NCI-H460 (cell line): ENCODE data around the gene PDE9A. TPM values are rescaled to one million over a fixed set of nuclear protein-coding genes. Genes with fewer than 3 reads are reported as not detected.

Experiments used
- DNase-seq: peaks from one replicate; pipeline ENCODE4 v3.0.0-alpha.2; 2016; ENCODE audit warnings: low read depth; ENCODE audit errors: extremely low read depth
- total RNA-seq: library from RNA; depleted of rRNA; stranded (reverse); fragments of >200 nt; shearing (Covaris generic); gene quantifications from 2 replicates; pipeline ENCODE4 v1.2.3, GENCODE V29; 2014

PDE9A gene
- total RNA-seq, 1 experiment from 2014 or later: 5.3 TPM

GRCh38 chr21:42753804-42754203, 100.4 kb downstream of the PDE9A start:
- DNase-seq: no peak

- no peak for DNase-seq
Observed at GRCh38 chr21:42754270-42754933, 101.0 kb downstream of the PDE9A start.

GRCh38 chr21:42755031-42755665, 101.7 kb downstream of the PDE9A start:
- no peak for DNase-seq

- DNase-seq: no peak
Observed at GRCh38 chr21:42755766-42756579, 102.6 kb downstream of the PDE9A start.

GRCh38 chr21:42756580-42757250, 103.3 kb downstream of the PDE9A start:
- DNase-seq: no peak

- no peak for DNase-seq
Observed at GRCh38 chr21:42757422-42757821, 104.0 kb downstream of the PDE9A start.

GRCh38 chr21:42757826-42758655, 104.6 kb downstream of the PDE9A start:
- no peak for DNase-seq

GRCh38 chr21:42758721-42759593, 105.5 kb downstream of the PDE9A start:
- DNase-seq: no peak

- DNase-seq: no peak
Observed at GRCh38 chr21:42759594-42759927, 106.1 kb downstream of the PDE9A start.

- no peak for DNase-seq
Observed at GRCh38 chr21:42760361-42760950, 107.0 kb downstream of the PDE9A start.

GRCh38 chr21:42760951-42761751, 107.7 kb downstream of the PDE9A start:
- DNase-seq: no peak

GRCh38 chr21:42761776-42762335, 108.4 kb downstream of the PDE9A start:
- no peak for DNase-seq

- DNase-seq: no peak
Observed at GRCh38 chr21:42763581-42764442, 110.4 kb downstream of the PDE9A start.

GRCh38 chr21:42764443-42764760, 111.0 kb downstream of the PDE9A start:
- DNase-seq: no peak

GRCh38 chr21:42764883-42765282, 111.5 kb downstream of the PDE9A start:
- no peak for DNase-seq

- DNase-seq: no peak
Observed at GRCh38 chr21:42765656-42766055, 112.2 kb downstream of the PDE9A start.
